K562 (cell line): ENCODE results near the gene POT1. TPM values are rescaled to one million over a fixed set of nuclear protein-coding genes. Genes with fewer than 3 reads are reported as not detected.

Experiments
- ATAC-seq: fragments of 200-7000 bp; cut with Tn5 transposase; 3 replicates; pipeline ENCODE4 v1.9.1; 2020; ENCODE audit warnings: moderate library complexity
- BruUV-seq: library from RNA; stranded (reverse); fragments of 400-500 nt; replicated peaks from 2 replicates; lab custom pipeline; 2021; lab: Mats Ljungman, UMichigan
- CTCF ChIA-PET: fragments of 300-600 bp; formaldehyde crosslinking; extraction: SDS; loops from one replicate; lab custom pipeline; 2021; ENCODE audit warnings: low intra/inter-chr PET ratio; lab: Yijun Ruan, JAX
- POLR2A ChIA-PET: fragments of 300-600, 350-650 bp; sonication (Branson Sonifier 250); formaldehyde crosslinking; extraction: SDS; loops from one replicate; lab custom pipeline; 2021; ENCODE audit warnings: antibody characterized with exemption, inconsistent platforms; lab: Yijun Ruan, JAX
- DNase-seq, 4 experiments: peaks; one replicate each; pipeline versions ENCODE4 v3.0.0 to v3.0.0-alpha.2; 2011 to 2018; ENCODE audit warnings: low spot score in 3 of 4, mixed read lengths in 3 of 4; ENCODE audit errors: extremely low read depth in 1 of 4
- FAIRE-seq: peaks from 2 replicates; lab custom pipeline; 2011; peaks lifted over from hg19 to GRCh38; lab: Jason Lieb, UNC
- H2AFZ ChIP-seq: 2 replicates; pipeline ENCODE4 v1.6.0; 2011; ENCODE audit warnings: low read depth, low read length, control low read depth, inconsistent platforms
- H3K27ac ChIP-seq: fragments of 200-600 bp; 3 replicates; pipeline ENCODE4 v1.8.0; 2011; ENCODE audit warnings: low read depth, mild to moderate bottlenecking, control low read depth, inconsistent platforms, low read length, moderate library complexity, mixed read lengths; ENCODE audit errors: extremely low read depth
- H3K27me3 ChIP-seq, 2 experiments: fragments of 300-600 bp in 1 of 2; 2 replicates in 1 of 2; 3 replicates in 1 of 2; pipeline versions ENCODE4 v1.6.0 to v1.8.0; 2011; ENCODE audit warnings: inconsistent platforms in 2 of 2, low read length in 2 of 2, mild to moderate bottlenecking in 1 of 2, mixed read lengths in 1 of 2, moderate library complexity in 1 of 2; ENCODE audit not compliant: control insufficient read depth in 2 of 2, insufficient read depth in 2 of 2
- H3K36me3 ChIP-seq: fragments of 300-600 bp; 3 replicates; pipeline ENCODE4 v1.8.0; 2011; ENCODE audit warnings: mild to moderate bottlenecking, low read length, inconsistent platforms; ENCODE audit not compliant: control insufficient read depth, insufficient read depth
- H3K4me1 ChIP-seq, 2 experiments: fragments of 200-600 bp in 1 of 2; replicated peaks in 1 of 2; 2 replicates in 1 of 2; 3 replicates in 1 of 2; pipeline versions ENCODE4 v1.5.1 to v1.8.0; 2011; ENCODE audit warnings: inconsistent platforms in 2 of 2, low read length in 2 of 2, mild to moderate bottlenecking in 1 of 2, mixed read lengths in 1 of 2, moderate library complexity in 1 of 2; ENCODE audit not compliant: control insufficient read depth in 2 of 2, insufficient read depth in 2 of 2
- H3K4me2 ChIP-seq: 2 replicates; pipeline ENCODE4 v1.6.1; 2011; ENCODE audit warnings: low read length, control low read depth, inconsistent platforms, mixed read lengths; ENCODE audit not compliant: insufficient read depth
- H3K4me3 ChIP-seq: fragments of 200-600 bp; sonication (generic), shearing (Covaris generic); 2 replicates; pipeline ENCODE4 v1.5.1; 2016; ENCODE audit warnings: control low read depth, inconsistent platforms
- H3K79me2 ChIP-seq: fragments of 200-600 bp; 3 replicates; pipeline ENCODE4 v1.8.0; 2011; ENCODE audit warnings: low read length, inconsistent platforms; ENCODE audit not compliant: control insufficient read depth, insufficient read depth
- H3K9ac ChIP-seq, 2 experiments: 2 replicates each; pipeline versions ENCODE4 v1.6.0 to v1.6.1; 2011; ENCODE audit warnings: low read depth in 2 of 2, low read length in 2 of 2, control low read depth in 1 of 2, inconsistent platforms in 1 of 2, mild to moderate bottlenecking in 1 of 2, mixed read lengths in 1 of 2; ENCODE audit not compliant: insufficient read depth in 1 of 2
- H3K9me1 ChIP-seq: one replicate; pipeline ENCODE4 v1.6.0; 2011; ENCODE audit warnings: inconsistent platforms, mild to moderate bottlenecking, low read length, moderate library complexity; ENCODE audit not compliant: control insufficient read depth, insufficient read depth
- H3K9me3 ChIP-seq: replicated peaks from 2 replicates; pipeline ENCODE4 v1.5.1; 2011; ENCODE audit warnings: low read depth, low read length, inconsistent platforms; ENCODE audit not compliant: control insufficient read depth, insufficient read depth
- H4K20me1 ChIP-seq: replicated peaks from 2 replicates; pipeline ENCODE4 v1.6.1; 2011; ENCODE audit warnings: low read length, inconsistent platforms, mixed read lengths; ENCODE audit not compliant: control insufficient read depth, insufficient read depth
- BRF2 ChIP-seq: IDR thresholded peaks from 3 replicates; pipeline ENCODE4 v1.6.1; 2011; ENCODE audit warnings: borderline replicate concordance, mild to moderate bottlenecking; ENCODE audit not compliant: insufficient read length, insufficient read depth
- DNMT1 ChIP-seq: fragments of 450-650 bp; IDR thresholded peaks from 2 replicates; pipeline ENCODE4 v1.6.1; 2016; ENCODE audit warnings: antibody characterized with exemption, mild to moderate bottlenecking
- GTF2E2 ChIP-seq: fragments of 200-800 bp; sonication (Bioruptor generic); IDR thresholded peaks from 2 replicates; pipeline ENCODE4 v1.6.1; 2016; ENCODE audit warnings: missing genetic modification characterization, missing compliant biosample characterization
- HIVEP1 ChIP-seq: fragments of 250-450 bp; sonication (Bioruptor Pico); IDR thresholded peaks from 2 replicates; pipeline ENCODE4 v1.4.0; 2020; ENCODE audit warnings: mild to moderate bottlenecking
- HNRNPH1 ChIP-seq: fragments of 200-400 bp; formaldehyde crosslinking; optimal IDR thresholded peaks from 2 replicates; pipeline ENCODE3; 2017; ENCODE audit warnings: low read depth, mild to moderate bottlenecking, low read length, moderate library complexity
- JUND ChIP-seq, 2 experiments: IDR thresholded peaks; 2 replicates in 1 of 2; 3 replicates in 1 of 2; pipeline ENCODE4 v1.6.1; 2011; ENCODE audit warnings: borderline replicate concordance in 2 of 2, low read depth in 2 of 2, low read length in 2 of 2, improper control_type of control experiment in 1 of 2, missing biosample characterization in 1 of 2, missing genetic modification characterization in 1 of 2, missing genetic modification reagents in 1 of 2
- MAFG ChIP-seq: fragments of 450-650 bp; conservative IDR thresholded peaks from 2 replicates; pipeline ENCODE4 v1.6.1; 2016; ENCODE audit warnings: missing genetic modification characterization, missing compliant biosample characterization
- MYNN ChIP-seq, 2 experiments: sonication (generic); formaldehyde crosslinking in 1 of 2; IDR thresholded peaks; 2 replicates each; pipeline versions ENCODE4 v1.5.0 to v1.6.1; 2016 to 2020; ENCODE audit warnings: antibody characterized with exemption in 1 of 2, missing genetic modification reagents in 1 of 2
- NCOR1 ChIP-seq: fragments of 450-650 bp; IDR thresholded peaks from 2 replicates; pipeline ENCODE4 v1.6.1; 2016; ENCODE audit warnings: mild to moderate bottlenecking, moderate library complexity
- SIN3B ChIP-seq: fragments of 450-650 bp; IDR thresholded peaks from 2 replicates; pipeline ENCODE4 v1.6.1; 2017; ENCODE audit warnings: low read depth, mild to moderate bottlenecking, moderate library complexity
- SMARCA4 ChIP-seq: fragments of 450-650 bp; IDR thresholded peaks from 2 replicates; pipeline ENCODE4 v1.6.1; 2016
- TGIF2 ChIP-seq: sonication (generic); formaldehyde crosslinking; IDR thresholded peaks from 2 replicates; pipeline ENCODE4 v1.8.1; 2022; ENCODE audit warnings: mild to moderate bottlenecking, missing genetic modification reagents, moderate library complexity
- TSC22D4 ChIP-seq: fragments of 450-650 bp; IDR thresholded peaks from 2 replicates; pipeline ENCODE4 v1.6.1; 2016; ENCODE audit warnings: missing genetic modification characterization, missing biosample characterization, control low read depth
- ZNF609 ChIP-seq: sonication (generic); formaldehyde crosslinking; IDR thresholded peaks from 2 replicates; pipeline ENCODE4 v1.8.1; 2023; ENCODE audit warnings: missing genetic modification reagents, mild to moderate bottlenecking, borderline replicate concordance
- ZNF699 ChIP-seq: fragments of 250-450 bp; sonication (Bioruptor Pico); IDR thresholded peaks from 2 replicates; pipeline ENCODE4 v1.8.0; 2021; ENCODE audit warnings: mild to moderate bottlenecking, moderate library complexity; ENCODE audit not compliant: insufficient replicate concordance
- ZSCAN32 ChIP-seq: fragments of 450-650 bp; formaldehyde crosslinking; IDR thresholded peaks from 2 replicates; pipeline ENCODE4 v1.4.0; 2020; ENCODE audit warnings: mild to moderate bottlenecking, moderate library complexity
- WGBS: fragments of 100-300 bp; shearing (Covaris generic); methylation state at CpG from one replicate; pipeline ENCODE4 v1.1.6; 2016; ENCODE audit warnings: low coverage, mixed read lengths; ENCODE audit not compliant: insufficient coverage; ENCODE audit errors: missing lambda C conversion rate; 5-methylcytosine and 5-hydroxymethylcytosine counted together
- in situ Hi-C: fragments of 300-500 bp; cut with MboI; formaldehyde crosslinking; loops from 4 replicates; pipeline ENCODE4 v1.15.0; 2018; ENCODE audit warnings: inconsistent platforms, mixed read lengths
- intact Hi-C: fragments of 100-400 bp; cut with micrococcal nuclease; formaldehyde crosslinking; loops from 2 replicates; pipeline ENCODE4 v1.14.2; 2022
- polyA plus RNA-seq, 8 experiments: library from polyadenylated mRNA; depleted of rRNA in 4 of 8; stranded (reverse) in 5 of 8; unstranded in 3 of 8; fragments of >200 nt; fragmentation: Nextera tagmentation in 2 of 8; fragmentation: Illumina TruSeq in 1 of 8; extraction: Ambion mirVana in 2 of 8; extraction: Trizol in 1 of 8; gene quantifications; 2 replicates each; pipeline versions ENCODE4 v1.2.1 to v1.2.3, GENCODE V29; 2011 to 2014; ENCODE audit warnings: inconsistent platforms in 1 of 8, missing spikeins in 1 of 8
- total RNA-seq, 7 experiments: library from RNA; depleted of rRNA in 6 of 7; stranded (reverse); fragments of >200 nt in 6 of 7; fragmentation: Illumina TruSeq in 2 of 7; extraction: Trizol in 2 of 7; gene quantifications; 2 replicates each; pipeline versions ENCODE4 v1.2.1 to v1.2.3, GENCODE V29; 2011 to 2021; ENCODE audit warnings: low replicate concordance in 1 of 7

The POT1 gene
- total and polyA plus RNA-seq, 9 of the 15 experiments (the other 6 are each of a cell fraction or from before 2014, with no cell fraction given): 37.9 to 140 (median 63.6) TPM

GRCh38 chr7:124945680-124946079 lies 16.1 kb upstream of the POT1 start (continued):
- no peak for TF ChIP-seq BRF2
- TF ChIP-seq MAFG: peak; percentile 33; the same call in 1 of the 2 replicates
- TF ChIP-seq SMARCA4: no peak
- TF ChIP-seq DNMT1: no peak

GRCh38 chr7:124943472-124943871 lies 13.8 kb upstream of the POT1 start:
- Histone ChIP-seq H3K4me3 (no peak overlapping the region), H2AFZ (no peak overlapping the region), H3K9me3 (no peaks in the 10 kb centered on the region), H4K20me1 (no peaks in the 10 kb centered on the region), H3K79me2 (no peaks in the 10 kb centered on the region), H3K4me1 (peaks cover 10 to 12% of the 10 kb centered on the region in 2 experiments), H3K9ac (no peak overlapping the region), H3K36me3 (no peaks in the 10 kb centered on the region), H3K9me1 (no peaks in the 10 kb centered on the region), H3K4me2 (no peak overlapping the region), H3K27ac (no peak overlapping the region), H3K27me3 (no peaks in the 10 kb centered on the region)
- no peak for DNase-seq
- WGBS: 23% methylated on average over 2 of the region's 2 CpGs
- in situ Hi-C loops (no loop called here), intact Hi-C loops (no loop called here)
- ChIA-PET POLR2A (no interaction called here), CTCF (no interaction called here)
- ATAC-seq: no peak
- no peak for FAIRE-seq
- no TSS peak for BruUV-seq
- TF ChIP-seq TSC22D4 (tag) (no peak), MYNN (IDR thresholded peaks at IDR 0.05) (no peak), MYNN (CRISPR knock-in tag; IDR thresholded peaks at IDR 0.05) (no peak), HNRNPH1 (no peak), TGIF2 (CRISPR knock-in tag) (no peak), SIN3B (no peak), GTF2E2 (tag) (no peak), JUND (IDR thresholded peaks at IDR 0.05; ENCODE audit: borderline replicate concordance, low read depth, low read length) (no peak), JUND (tag; IDR thresholded peaks at IDR 0.05; ENCODE audit: borderline replicate concordance, low read depth, low read length) (no peak), ZNF699 (CRISPR knock-in tag) (no peak), ZNF609 (CRISPR knock-in tag) (no peak), ZSCAN32 (CRISPR knock-in tag) (no peak), HIVEP1 (CRISPR knock-in tag) (no peak), NCOR1 (no peak)
